ENCODE data around the gene SLC30A3. TPM values are rescaled to one million over a fixed set of nuclear protein-coding genes. Genes with fewer than 3 reads are reported as not detected.

The SLC30A3 gene
- total RNA-seq, 2 donors from 2014 or later, result 4.8 to 5.7 TPM

GRCh38 chr2:27264753-27265535 is 2.1 kb upstream of the SLC30A3 start:
- ATAC-seq (peak; percentile 67 to 72), DNase-seq (peak; percentile 82)
- intact Hi-C loops (cut with DNase I), result no loop called here

- ATAC-seq, result peak; percentile 31 to 58
- intact Hi-C loops (cut with DNase I), result no loop called here
- DNase-seq, result no peak
Measured at GRCh38 chr2:27264253-27264752, 1.5 kb upstream of the SLC30A3 start.

GRCh38 chr2:27263287-27264252 is 723 bp upstream of the SLC30A3 start:
- no peak for DNase-seq
- intact Hi-C loops (cut with DNase I), result no loop called here
- ATAC-seq, result no peak

DNA sequence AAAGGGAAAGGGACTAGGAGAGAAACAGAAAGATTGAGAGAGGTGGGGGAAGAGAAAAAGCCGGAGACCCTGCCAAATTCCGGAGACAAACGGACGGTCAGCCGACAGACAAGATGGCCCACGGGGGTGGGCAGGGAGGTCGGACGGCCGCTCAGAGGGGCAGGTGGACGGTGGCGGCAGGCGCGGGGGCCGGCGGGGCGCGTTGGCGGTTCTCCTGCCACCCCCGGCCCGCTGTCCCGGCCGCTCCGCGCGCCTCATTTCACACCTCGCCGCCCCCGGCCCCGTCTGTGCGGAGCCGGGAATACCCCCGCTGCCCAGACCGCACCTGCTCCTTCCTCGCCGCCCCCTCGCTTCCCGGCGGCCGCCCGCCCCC is 935 bp downstream of the SLC30A3 start:
- ATAC-seq (no peak), DNase-seq (no peak)
- intact Hi-C loops (cut with DNase I), result no loop called here

- no peak for ATAC-seq
- intact Hi-C loops (cut with DNase I), result no loop called here
- no peak for DNase-seq
Measured at GRCh38 chr2:27261241-27261925, 1.5 kb downstream of the SLC30A3 start.

DNA sequence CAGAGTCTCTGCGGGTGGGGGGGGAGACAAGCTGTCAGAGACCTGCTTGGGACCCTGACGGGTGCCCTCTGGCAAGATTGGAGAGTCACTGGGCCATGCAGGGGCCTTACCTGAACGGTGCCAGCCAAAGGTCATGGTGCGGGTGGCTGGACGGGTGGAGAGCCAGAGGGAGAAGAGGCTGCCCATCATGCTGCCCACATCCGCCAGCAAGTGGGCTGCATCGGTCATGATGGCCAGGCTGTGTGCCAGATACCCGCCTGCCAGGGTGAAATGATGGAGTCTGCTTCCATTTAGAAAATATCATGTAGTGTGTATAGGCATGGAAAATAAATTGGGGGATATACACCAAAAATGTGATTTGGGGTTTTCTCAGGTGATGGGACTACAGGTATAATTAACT is 4.8 kb downstream of the SLC30A3 start:
- no peak for DNase-seq
- intact Hi-C loops (cut with DNase I), result no loop called here
- ATAC-seq, result no peak

DNA sequence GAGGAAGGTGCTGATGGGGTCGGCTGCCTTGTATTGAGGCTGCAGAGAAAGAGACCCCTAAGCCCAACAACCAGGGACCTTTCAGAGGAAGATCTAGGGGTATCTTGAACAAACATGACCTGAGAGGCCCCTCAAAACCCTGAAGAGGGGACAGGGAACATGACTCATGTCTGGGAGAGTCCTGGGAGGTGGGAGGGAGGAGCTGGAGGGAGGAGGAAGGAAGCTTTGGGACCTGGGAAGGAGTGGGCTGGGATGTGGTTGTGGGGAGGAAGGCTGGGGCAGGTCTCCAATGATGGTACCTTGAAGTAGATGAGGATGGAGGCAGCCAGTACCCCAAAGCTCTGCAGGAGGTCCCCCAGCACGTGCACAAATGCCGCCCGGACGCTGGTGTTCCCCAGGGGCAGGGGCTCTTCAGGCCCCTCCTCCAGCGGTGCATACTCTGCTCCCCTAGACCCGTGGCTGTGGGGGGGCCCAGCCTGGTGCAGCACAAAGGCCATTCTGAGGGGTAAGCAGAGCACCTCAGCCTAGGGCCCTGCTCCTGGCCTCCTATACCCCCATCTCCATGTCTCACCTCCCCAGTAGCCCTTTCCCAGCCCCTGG is 5.9 kb downstream of the SLC30A3 start:
- intact Hi-C loops (cut with DNase I), result no loop called here
- DNase-seq (no peak), ATAC-seq (no peak)

GRCh38 chr2:27255660-27256059 is 7.2 kb downstream of the SLC30A3 start:
- no peak for DNase-seq
- ATAC-seq, result no peak
- intact Hi-C loops (cut with DNase I), result no loop called here

GRCh38 chr2:27255187-27255586 is 7.7 kb downstream of the SLC30A3 start:
- DNase-seq (no peak), ATAC-seq (peak; percentile 42 to 69)
- intact Hi-C loops (cut with DNase I), result no loop called here

- no peak for DNase-seq
- intact Hi-C loops (cut with DNase I), result loop anchor here in 1 of 2 donors (2.0 kb wide), 1 partner anchor 51 kb away; no protein-coding TSS in a partner anchor
- no peak for ATAC-seq
Measured at GRCh38 chr2:27251766-27252165, 11.1 kb downstream of the SLC30A3 start.

DNA sequence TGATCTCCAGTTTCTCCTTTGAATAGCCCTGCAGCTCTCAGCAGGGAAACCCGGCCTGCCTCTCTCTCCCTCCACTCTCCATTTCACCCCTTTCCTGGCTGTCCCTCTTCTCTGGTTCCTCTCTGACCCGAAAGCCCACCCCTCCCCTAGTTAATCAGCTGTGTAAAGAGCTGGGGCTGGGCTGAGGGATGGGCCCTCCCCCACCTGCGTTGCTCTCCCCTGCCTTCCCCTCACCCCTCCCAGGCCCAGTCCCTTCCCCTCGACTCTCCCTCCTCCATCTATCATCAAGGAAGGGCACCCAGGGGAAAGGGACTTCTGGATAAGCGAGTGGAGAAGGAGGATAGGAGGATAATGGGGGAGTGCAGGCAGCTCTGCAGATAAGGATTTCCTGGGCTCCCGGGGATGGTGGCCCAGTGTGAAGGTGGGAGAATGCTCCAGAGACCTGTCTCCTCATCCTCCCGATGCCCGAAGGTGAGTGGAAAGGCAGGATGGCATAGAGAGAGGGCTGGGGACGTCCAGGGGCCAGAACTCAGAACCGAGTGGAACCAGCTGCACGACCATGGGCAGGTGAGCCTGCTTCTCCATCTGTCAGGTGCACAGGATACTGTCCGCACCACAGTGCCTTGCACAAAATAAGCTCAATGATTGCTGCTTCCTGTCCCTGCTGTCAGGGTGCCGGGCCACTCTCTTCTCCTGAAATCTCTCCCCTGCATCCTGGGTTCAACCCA is 12.0 kb downstream of the SLC30A3 start:
- intact Hi-C loops (cut with DNase I), result loop anchor here in 1 of 2 donors (2.0 kb wide), 1 partner anchor 52 kb away; no protein-coding TSS in a partner anchor

DNA sequence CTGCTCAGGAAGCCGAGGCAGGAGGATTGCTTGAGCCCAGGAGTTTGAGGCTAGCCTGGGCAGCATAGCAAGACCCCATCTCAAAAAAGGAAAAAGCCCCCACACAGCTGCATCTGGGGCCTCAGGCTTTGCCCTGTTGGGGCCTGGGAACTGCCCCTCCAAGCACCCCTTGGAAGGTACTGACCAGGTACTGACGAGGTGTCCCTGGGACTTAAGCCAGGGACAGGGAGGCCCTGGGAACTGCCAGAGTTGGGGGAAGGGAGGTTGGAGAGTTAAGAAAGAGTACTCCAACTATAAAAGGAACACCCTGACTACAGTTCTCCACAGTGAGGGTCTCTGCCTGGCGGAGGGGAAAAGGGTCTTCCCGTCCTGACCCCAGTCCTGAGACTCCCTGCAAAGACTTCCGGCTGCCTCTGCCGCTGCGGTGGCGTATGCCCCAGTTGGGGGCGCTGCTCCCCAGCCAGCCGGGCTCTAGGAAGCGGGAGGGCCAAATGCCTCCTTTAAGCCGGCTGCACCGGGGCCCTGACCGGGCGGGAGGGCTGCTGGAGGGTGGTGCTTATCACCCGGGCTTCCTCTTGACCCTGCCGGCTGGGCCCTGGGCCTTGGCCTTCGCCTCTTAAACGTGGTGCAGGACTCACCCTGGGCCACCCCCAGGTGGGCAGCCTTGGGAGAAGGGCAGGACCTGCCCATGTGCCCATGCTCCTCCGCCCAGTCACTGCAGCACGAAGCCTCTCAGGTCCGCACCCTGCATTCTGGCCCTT is 12.8 kb downstream of the SLC30A3 start:
- ATAC-seq (peak; percentile 79 to 85), DNase-seq (peak; percentile 74)
- intact Hi-C loops (cut with DNase I), result loop anchor here (2.0 to 10.0 kb wide), 2 partner anchors 45 to 53 kb away; no protein-coding TSS in a partner anchor

More for the DNA sequence above, 12.0 kb downstream of the SLC30A3 start:
- ATAC-seq (no peak), DNase-seq (no peak)

- DNase-seq, result no peak
- ATAC-seq, result no peak
- intact Hi-C loops (cut with DNase I), result loop anchor here in 1 of 2 donors (10.0 kb wide), 1 partner anchor 45 kb away; no protein-coding TSS in a partner anchor
Measured at GRCh38 chr2:27249159-27249890, 13.5 kb downstream of the SLC30A3 start.

DNA sequence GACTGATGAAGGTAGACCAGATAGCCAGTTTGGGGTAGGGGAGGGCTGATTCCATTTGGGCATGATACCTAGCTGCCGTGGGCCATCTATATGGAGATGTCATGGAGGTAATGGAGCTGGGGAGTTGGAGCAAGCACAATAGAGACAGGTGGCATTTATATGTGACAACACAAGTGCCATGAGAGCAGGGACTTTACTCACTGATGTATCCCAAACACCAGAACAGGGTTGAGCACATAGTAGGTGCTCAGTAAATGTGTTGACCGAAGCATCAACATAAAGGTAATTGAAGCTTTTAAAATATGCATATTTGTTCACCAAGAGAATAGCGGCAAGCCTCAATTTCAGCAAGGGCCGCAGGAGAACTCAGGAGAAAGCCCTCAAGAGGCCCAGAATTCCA is 15.0 kb downstream of the SLC30A3 start:
- ATAC-seq, result no peak
- intact Hi-C loops (cut with DNase I), result loop anchor here in 1 of 2 donors (10.0 kb wide), 1 partner anchor 47 kb away; no protein-coding TSS in a partner anchor
- no peak for DNase-seq

DNA sequence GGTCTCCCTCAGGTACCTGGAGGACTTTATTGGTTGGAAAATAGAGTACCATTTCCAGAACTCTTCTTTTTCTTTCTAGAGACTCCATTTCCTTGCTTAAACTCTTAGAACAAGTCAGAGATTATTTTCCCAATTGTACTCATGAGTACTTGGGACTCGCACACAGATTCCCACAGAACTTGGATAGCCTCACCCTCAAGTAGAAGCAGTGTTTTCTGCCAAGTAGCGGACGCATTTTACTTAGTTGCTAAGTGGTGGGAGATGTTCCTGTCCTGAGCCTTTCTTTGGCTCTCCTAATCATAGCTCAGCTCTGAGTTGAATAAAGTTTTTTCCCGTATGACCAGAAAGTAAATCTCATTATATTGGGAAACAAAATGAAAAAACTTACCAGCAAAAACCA is 17.2 kb downstream of the SLC30A3 start:
- intact Hi-C loops (cut with DNase I), result loop anchor here in 1 of 2 donors (10.0 kb wide), 1 partner anchor 49 kb away; no protein-coding TSS in a partner anchor
- no peak for DNase-seq
- peak; percentile 10 to 23 for ATAC-seq

DNA sequence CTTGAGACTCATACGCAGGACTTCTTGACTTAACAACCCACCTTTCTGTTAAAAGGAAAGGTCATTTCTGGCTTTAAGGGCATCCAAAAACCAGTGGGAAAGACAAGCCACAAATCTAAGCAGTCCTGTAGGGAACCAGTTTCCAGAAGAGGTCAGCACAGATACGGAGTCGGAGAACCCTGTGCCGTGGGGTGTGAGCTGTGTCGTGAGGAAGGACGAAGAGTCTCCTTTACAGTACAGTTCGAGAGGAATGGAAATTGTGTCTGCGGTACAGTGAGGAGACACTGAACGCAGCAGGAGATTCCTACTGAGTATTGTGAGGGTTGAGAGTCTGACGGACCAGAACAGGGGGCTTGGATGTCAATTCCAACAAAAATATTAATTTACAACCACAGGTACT is 17.7 kb downstream of the SLC30A3 start:
- intact Hi-C loops (cut with DNase I), result loop anchor here in 1 of 2 donors (10.0 kb wide), 1 partner anchor 50 kb away; no protein-coding TSS in a partner anchor
- ATAC-seq, result no peak
- no peak for DNase-seq

Data from left cardiac atrium (tissue), 4 donors.